ENCODE measurements around the gene RSRP1. TPM values are rescaled to one million over a fixed set of nuclear protein-coding genes. Genes with fewer than 3 reads are reported as not detected.
"Not testable (repeated sequence)": the region's sequence is repeated elsewhere in the genome, so short reads cannot be mapped to it uniquely, and the experiment has no call there.

RSRP1 gene
- total RNA-seq, 1 experiment from 2014 or later: 55.1 TPM

DNA sequence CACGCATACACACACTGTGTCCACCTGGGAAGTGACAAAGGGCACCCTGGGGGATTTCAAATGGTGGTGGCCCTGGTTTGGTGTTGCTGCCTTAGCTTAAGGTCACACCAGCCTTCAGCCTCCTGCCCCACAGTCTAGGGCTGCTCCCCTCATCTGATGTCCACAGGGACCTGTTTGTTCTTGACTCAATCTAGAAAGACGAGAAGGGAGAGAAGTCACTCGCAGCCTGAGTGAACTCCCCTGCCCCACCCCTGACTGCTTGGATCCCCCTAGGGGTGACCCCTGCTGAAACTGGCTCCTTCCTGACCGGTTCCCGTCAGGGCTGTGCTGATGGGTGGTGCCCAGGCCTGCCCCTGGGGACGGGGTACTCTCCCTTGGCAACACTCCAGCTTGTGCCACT is 39.9 kb upstream of the RSRP1 start:
- not testable (repeated sequence) for H3K27me3 Mint-ChIP-seq (ENCODE audit: low read depth); H3K4me2 ChIP-seq (ENCODE audit: insufficient read depth, insufficient read length, low read length); H3K27ac Mint-ChIP-seq; H4K91ac ChIP-seq (ENCODE audit: insufficient read length, low read depth, low read length); H3K18ac ChIP-seq (ENCODE audit: insufficient read length, low read depth, low read length); H3K56ac ChIP-seq (ENCODE audit: insufficient read length, low read depth, low read length); H3K27me3 ChIP-seq (ENCODE audit: insufficient read depth, low read length); H2BK12ac ChIP-seq (ENCODE audit: insufficient read length, low read depth, low read length); H2BK120ac ChIP-seq (ENCODE audit: low read depth, low read length, poor library complexity, severe bottlenecking); H2AK5ac ChIP-seq (ENCODE audit: insufficient read length, low read length); H3K23me2 ChIP-seq (ENCODE audit: insufficient read length, low read depth, low read length, poor library complexity, severe bottlenecking); H3K4me3 Mint-ChIP-seq; H3K9me3 ChIP-seq (ENCODE audit: control insufficient read depth, low read depth, low read length); H4K20me1 ChIP-seq (ENCODE audit: control insufficient read depth, insufficient read depth, insufficient read length); H2BK20ac ChIP-seq (ENCODE audit: low read depth, low read length, poor library complexity, severe bottlenecking); H3K23ac ChIP-seq (ENCODE audit: insufficient read length, low read depth, low read length); H3K14ac ChIP-seq (ENCODE audit: insufficient read depth, low read length); H4K8ac ChIP-seq (replicated peaks; ENCODE audit: insufficient read length, low read depth, low read length); H2BK5ac ChIP-seq (ENCODE audit: insufficient read length, low read length); H4K5ac ChIP-seq (ENCODE audit: insufficient read length, low read depth, low read length); H3K9me3 Mint-ChIP-seq; H3K79me2 ChIP-seq (ENCODE audit: insufficient read depth, low read length); H3K27ac ChIP-seq (ENCODE audit: insufficient read length, low read depth, low read length); H2AFZ ChIP-seq (ENCODE audit: low read length); H3K79me1 ChIP-seq (ENCODE audit: insufficient read depth, low read depth, low read length, poor library complexity, severe bottlenecking); H3K4me1 ChIP-seq (ENCODE audit: insufficient read depth, low read length); H3K36me3 Mint-ChIP-seq (ENCODE audit: insufficient read depth in 1 of 3, low read depth in 3 of 3); H3K4ac ChIP-seq (ENCODE audit: low read depth, low read length); H2BK15ac ChIP-seq (ENCODE audit: low read depth, low read length); H3K9ac ChIP-seq (ENCODE audit: extremely low read depth, insufficient read length, low read length); H3K4me1 Mint-ChIP-seq; H3T11ph ChIP-seq (ENCODE audit: low read length); DNase-seq
- no CpG with 5 or more reads among the region's 6 CpGs for WGBS (ENCODE audit: extremely low coverage, insufficient read length, low lambda C conversion rate)

- not testable (repeated sequence) for H2BK15ac ChIP-seq (ENCODE audit: low read depth, low read length); H2BK12ac ChIP-seq (ENCODE audit: insufficient read length, low read depth, low read length); H3K23ac ChIP-seq (ENCODE audit: insufficient read length, low read depth, low read length); H3K14ac ChIP-seq (ENCODE audit: insufficient read depth, low read length); H3K4ac ChIP-seq (ENCODE audit: low read depth, low read length); H3K4me3 Mint-ChIP-seq; H3K9ac ChIP-seq (ENCODE audit: extremely low read depth, insufficient read length, low read length); H3K27me3 ChIP-seq (ENCODE audit: insufficient read depth, low read length); H3K4me1 Mint-ChIP-seq; H3K27me3 Mint-ChIP-seq (ENCODE audit: low read depth); DNase-seq; H3K9me3 Mint-ChIP-seq; H2BK5ac ChIP-seq (ENCODE audit: insufficient read length, low read length); H3T11ph ChIP-seq (ENCODE audit: low read length); H2AK5ac ChIP-seq (ENCODE audit: insufficient read length, low read length); H3K79me1 ChIP-seq (ENCODE audit: insufficient read depth, low read depth, low read length, poor library complexity, severe bottlenecking); H4K5ac ChIP-seq (ENCODE audit: insufficient read length, low read depth, low read length); H4K8ac ChIP-seq (replicated peaks; ENCODE audit: insufficient read length, low read depth, low read length); H3K27ac Mint-ChIP-seq; H2BK120ac ChIP-seq (ENCODE audit: low read depth, low read length, poor library complexity, severe bottlenecking); H3K56ac ChIP-seq (ENCODE audit: insufficient read length, low read depth, low read length); H2BK20ac ChIP-seq (ENCODE audit: low read depth, low read length, poor library complexity, severe bottlenecking); H3K4me1 ChIP-seq (ENCODE audit: insufficient read depth, low read length); H3K23me2 ChIP-seq (ENCODE audit: insufficient read length, low read depth, low read length, poor library complexity, severe bottlenecking); H3K18ac ChIP-seq (ENCODE audit: insufficient read length, low read depth, low read length); H3K79me2 ChIP-seq (ENCODE audit: insufficient read depth, low read length); H3K9me3 ChIP-seq (ENCODE audit: control insufficient read depth, low read depth, low read length); H4K20me1 ChIP-seq (ENCODE audit: control insufficient read depth, insufficient read depth, insufficient read length); H3K4me2 ChIP-seq (ENCODE audit: insufficient read depth, insufficient read length, low read length); H2AFZ ChIP-seq (ENCODE audit: low read length); H3K36me3 Mint-ChIP-seq (ENCODE audit: insufficient read depth in 1 of 3, low read depth in 3 of 3); H3K27ac ChIP-seq (ENCODE audit: insufficient read length, low read depth, low read length); H4K91ac ChIP-seq (ENCODE audit: insufficient read length, low read depth, low read length)
- no CpG with 5 or more reads among the region's 3 CpGs for WGBS (ENCODE audit: extremely low coverage, insufficient read length, low lambda C conversion rate)
Observed at GRCh38 chr1:25285862-25286261, 38.6 kb upstream of the RSRP1 start.
